PC-9 (cell line): ENCODE results near the gene PBX1. TPM values are rescaled to one million over a fixed set of nuclear protein-coding genes. Genes with fewer than 3 reads are reported as not detected.

Experiments used
- BruUV-seq: library from RNA; stranded (reverse); fragments of 400-500 nt; replicated peaks from 2 replicates; lab custom pipeline; 2021; lab: Mats Ljungman, UMichigan
- CTCF ChIA-PET: fragments of 300-600 bp; sonication (Branson Sonifier 250); formaldehyde crosslinking; loops from one replicate; lab custom pipeline; 2022; ENCODE audit warnings: antibody characterized with exemption; lab: Charles Lee
- POLR2A ChIA-PET: fragments of 300-600 bp; sonication (Branson Sonifier 250); formaldehyde crosslinking; loops from one replicate; lab custom pipeline; 2022; ENCODE audit warnings: antibody characterized with exemption; ENCODE audit not compliant: unreplicated experiment; lab: Charles Lee
- DNase-seq, 2 experiments: peaks; one replicate each; pipeline versions ENCODE4 v3.0.0 to v3.0.0-alpha.2; 2015 to 2022; ENCODE audit warnings: mixed read lengths in 1 of 2
- H2AFZ ChIP-seq: fragments of 200-600 bp; sonication (generic); 2 replicates; pipeline ENCODE4 v1.8.1; 2017; ENCODE audit warnings: antibody characterized with exemption
- H3F3A ChIP-seq: fragments of 200-600 bp; sonication (generic); 2 replicates; pipeline ENCODE4 v1.8.1; 2017; ENCODE audit warnings: antibody characterized with exemption, mild to moderate bottlenecking, low read depth; ENCODE audit not compliant: insufficient read depth
- H3K27ac ChIP-seq: fragments of 200-600 bp; sonication (generic); 2 replicates; pipeline ENCODE4 v1.6.1; 2016; ENCODE audit warnings: mixed run types
- H3K27me3 ChIP-seq: fragments of 200-600 bp; sonication (generic); 2 replicates; pipeline ENCODE4 v1.6.1; 2016; ENCODE audit warnings: low read depth, mixed run types; ENCODE audit not compliant: insufficient read depth
- H3K36me3 ChIP-seq: fragments of 200-600 bp; sonication (generic); 2 replicates; pipeline ENCODE4 v1.6.1; 2016; ENCODE audit warnings: low read depth, mixed run types
- H3K4me1 ChIP-seq: fragments of 200-600 bp; sonication (generic); replicated peaks from 2 replicates; pipeline ENCODE4 v1.6.1; 2016; ENCODE audit warnings: mixed run types; ENCODE audit not compliant: insufficient read depth
- H3K4me2 ChIP-seq: fragments of 200-600 bp; sonication (generic); 2 replicates; pipeline ENCODE4 v1.6.1; 2017; ENCODE audit warnings: mixed run types
- H3K4me3 ChIP-seq: fragments of 200-600 bp; sonication (generic); 2 replicates; pipeline ENCODE4 v1.6.1; 2016; ENCODE audit warnings: mixed run types
- H3K79me2 ChIP-seq: fragments of 200-600 bp; sonication (generic); 2 replicates; pipeline ENCODE4 v1.6.1; 2017; ENCODE audit warnings: low read depth, mixed run types
- H3K9me2 ChIP-seq: fragments of 200-600 bp; sonication (generic); 2 replicates; pipeline ENCODE4 v1.8.1; 2017; ENCODE audit warnings: mild to moderate bottlenecking; ENCODE audit not compliant: insufficient read depth
- H3K9me3 ChIP-seq: fragments of 200-600 bp; sonication (generic); 2 replicates; pipeline ENCODE4 v1.8.1; 2016; ENCODE audit warnings: low read depth; ENCODE audit not compliant: insufficient read depth
- H4K20me1 ChIP-seq: fragments of 200-600 bp; sonication (generic); 2 replicates; pipeline ENCODE4 v1.8.1; 2017; ENCODE audit not compliant: insufficient read depth
- EZH2 ChIP-seq: fragments of 200-600 bp; sonication (generic); IDR thresholded peaks from 2 replicates; pipeline ENCODE4 v1.8.0; 2017; ENCODE audit warnings: antibody characterized with exemption, low read depth
- intact Hi-C: fragments of 100-400 bp; cut with micrococcal nuclease; formaldehyde crosslinking; loops from one replicate; pipeline ENCODE4 v1.10.0; 2022; ENCODE audit not compliant: unreplicated experiment
- total RNA-seq: library from RNA; stranded (reverse); gene quantifications from 2 replicates; pipeline ENCODE4 v1.2.3, GENCODE V29; 2021
- TF ChIP-seq, protein P1 (sequence below): fragments of 200-600 bp; sonication (generic); conservative IDR thresholded peaks from 2 replicates; pipeline ENCODE4 v1.6.1; 2017; ENCODE audit warnings: mixed run types, antibody characterized with exemption, mild to moderate bottlenecking, moderate library complexity

The PBX1 gene
- total RNA-seq, 1 experiment from 2014 or later = 57.7 TPM

DNA sequence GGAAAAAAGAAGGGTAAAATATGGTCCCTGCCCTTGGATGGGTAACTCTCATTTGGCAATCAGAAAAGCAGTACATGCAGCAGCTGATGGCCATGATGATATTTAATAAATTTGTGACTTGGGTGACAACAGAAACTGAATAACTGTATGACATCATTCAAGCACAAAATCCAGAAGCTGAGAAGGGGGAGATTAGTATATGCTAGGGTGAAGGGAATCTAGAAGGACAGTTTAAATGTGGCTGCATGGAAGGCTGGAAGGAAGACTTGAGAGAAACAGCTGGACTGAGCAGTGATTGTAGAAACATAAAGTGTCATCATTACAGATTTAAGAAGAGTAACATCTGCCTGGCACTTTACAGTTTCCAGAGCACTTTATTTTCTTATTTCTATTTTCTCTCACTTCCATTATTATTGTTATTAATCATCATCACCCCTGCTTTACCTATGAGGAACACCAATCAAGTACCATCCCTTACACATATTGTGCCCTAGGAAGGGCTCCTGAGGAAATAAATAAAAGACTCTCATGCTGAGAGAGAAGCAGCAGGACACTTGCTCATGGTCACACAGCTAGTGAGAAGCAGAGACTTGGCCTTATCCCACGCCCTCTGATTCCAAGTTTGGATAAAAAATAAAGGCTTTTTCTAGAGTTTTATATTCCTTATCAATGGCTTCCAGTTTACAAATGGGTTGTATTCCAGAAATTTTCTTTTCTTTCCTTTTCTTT lies 207.2 kb downstream of the PBX1 start:
- no peaks in the 10 kb centered on the region for H4K20me1 ChIP-seq
- H3K27ac ChIP-seq = peak overlapping the region; percentile 96
- no peaks in the 10 kb centered on the region for H3K27me3 ChIP-seq
- H3K4me1 ChIP-seq = peaks cover 68% of the 10 kb centered on the region
- TF ChIP-seq, protein P1, sequence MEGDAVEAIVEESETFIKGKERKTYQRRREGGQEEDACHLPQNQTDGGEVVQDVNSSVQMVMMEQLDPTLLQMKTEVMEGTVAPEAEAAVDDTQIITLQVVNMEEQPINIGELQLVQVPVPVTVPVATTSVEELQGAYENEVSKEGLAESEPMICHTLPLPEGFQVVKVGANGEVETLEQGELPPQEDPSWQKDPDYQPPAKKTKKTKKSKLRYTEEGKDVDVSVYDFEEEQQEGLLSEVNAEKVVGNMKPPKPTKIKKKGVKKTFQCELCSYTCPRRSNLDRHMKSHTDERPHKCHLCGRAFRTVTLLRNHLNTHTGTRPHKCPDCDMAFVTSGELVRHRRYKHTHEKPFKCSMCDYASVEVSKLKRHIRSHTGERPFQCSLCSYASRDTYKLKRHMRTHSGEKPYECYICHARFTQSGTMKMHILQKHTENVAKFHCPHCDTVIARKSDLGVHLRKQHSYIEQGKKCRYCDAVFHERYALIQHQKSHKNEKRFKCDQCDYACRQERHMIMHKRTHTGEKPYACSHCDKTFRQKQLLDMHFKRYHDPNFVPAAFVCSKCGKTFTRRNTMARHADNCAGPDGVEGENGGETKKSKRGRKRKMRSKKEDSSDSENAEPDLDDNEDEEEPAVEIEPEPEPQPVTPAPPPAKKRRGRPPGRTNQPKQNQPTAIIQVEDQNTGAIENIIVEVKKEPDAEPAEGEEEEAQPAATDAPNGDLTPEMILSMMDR = no peak
- no peak for TF ChIP-seq EZH2
- H3K79me2 ChIP-seq = peaks cover 21% of the 10 kb centered on the region
- H3K9me2 ChIP-seq = no peaks in the 10 kb centered on the region
- H3K4me2 ChIP-seq = peak overlapping the region; percentile 14
- no TSS peak for BruUV-seq
- ChIA-PET CTCF (interaction anchor here (0.5 kb wide), 1 partner anchor 1825 kb away, joined by 3 read pairs; no protein-coding TSS in a partner anchor), POLR2A (no interaction called here)
- H3K9me3 ChIP-seq = no peaks in the 10 kb centered on the region
- H2AFZ ChIP-seq = no peak overlapping the region
- intact Hi-C loops = loop anchor here (1.0 kb wide), 1 partner anchor 18 kb away; no protein-coding TSS in a partner anchor
- peaks cover 34% of the 10 kb centered on the region for H3F3A ChIP-seq
- H3K4me3 ChIP-seq = no peak overlapping the region
- no peak for DNase-seq
- 0 out of 2 replicates have a peak, but pooled peaks cover 7% of the 10 kb centered on the region for H3K36me3 ChIP-seq

DNA sequence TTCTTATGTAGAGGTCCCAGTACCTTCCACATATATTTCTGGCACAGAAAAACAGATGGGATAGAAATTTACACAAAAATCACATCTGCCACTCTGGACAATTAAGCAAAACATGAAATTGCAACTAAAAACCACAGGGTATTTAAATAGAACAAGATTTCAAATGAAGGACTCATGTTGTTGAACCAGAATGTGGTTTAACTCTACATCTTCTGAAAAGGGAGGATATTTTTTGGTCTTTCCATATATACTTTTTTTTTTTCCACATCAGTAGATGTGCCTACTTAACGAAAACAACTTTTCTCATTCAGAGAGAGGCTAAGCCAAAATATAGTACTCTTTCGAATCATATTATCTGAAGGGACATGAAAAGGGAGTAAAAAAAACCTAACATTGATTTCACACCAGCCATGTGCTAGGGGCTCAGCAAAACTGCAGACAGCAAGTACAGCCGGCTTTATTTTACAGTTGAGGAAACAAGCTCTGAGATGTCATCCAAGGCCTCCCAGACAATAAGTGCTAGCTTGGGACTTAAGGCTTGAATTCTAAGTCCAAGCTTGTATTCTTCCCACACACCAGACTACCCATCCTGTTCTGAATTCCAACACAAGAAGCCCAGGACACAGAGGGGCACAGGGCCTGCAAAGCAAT lies 208.9 kb downstream of the PBX1 start:
- CTCF ChIA-PET = no interaction called here
- 0 out of 2 replicates have a peak, but pooled peaks cover 7% of the 10 kb centered on the region for H3K36me3 ChIP-seq
- H3K27me3 ChIP-seq = no peaks in the 10 kb centered on the region
- H3K9me2 ChIP-seq = no peaks in the 10 kb centered on the region
- no TSS peak for BruUV-seq
- no peaks in the 10 kb centered on the region for H3K9me3 ChIP-seq
- intact Hi-C loops = loop anchor here (1.0 kb wide), 1 partner anchor 85 kb away; no protein-coding TSS in a partner anchor
- H3K27ac ChIP-seq = peak overlapping the region; percentile 96
- TF ChIP-seq EZH2 = no peak
- TF ChIP-seq, protein P1 = no peak
- no peak for DNase-seq
- peaks cover 85% of the 10 kb centered on the region for H3K4me1 ChIP-seq
- POLR2A ChIA-PET = no interaction called here
- peaks cover 21% of the 10 kb centered on the region for H3K79me2 ChIP-seq
- H3K4me3 ChIP-seq = no peak overlapping the region; the same call in 1 of the 2 replicates
- peaks cover 51% of the 10 kb centered on the region for H3F3A ChIP-seq
- H2AFZ ChIP-seq = no peak overlapping the region; the same call in 1 of the 2 replicates
- H3K4me2 ChIP-seq = peak overlapping the region; percentile 72
- H4K20me1 ChIP-seq = no peaks in the 10 kb centered on the region

DNA sequence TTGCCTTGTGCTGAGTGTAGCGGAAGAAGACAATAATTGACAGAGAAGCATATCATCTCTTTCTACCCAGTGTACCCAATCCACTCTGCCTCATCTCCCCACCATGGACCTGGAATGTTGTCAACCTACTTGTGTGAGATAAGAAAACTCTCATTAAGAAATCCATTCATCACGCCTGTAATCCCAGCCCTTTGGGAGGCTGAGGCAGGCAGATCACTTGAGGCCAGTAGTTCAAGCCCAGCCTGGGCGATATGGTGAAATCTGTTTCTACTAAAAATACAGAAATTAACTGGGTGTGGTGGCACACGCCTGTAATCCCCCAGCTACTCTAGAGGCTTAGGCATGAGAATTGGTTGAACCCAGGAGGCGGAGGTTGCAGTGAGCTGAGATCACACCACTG lies 209.6 kb downstream of the PBX1 start:
- peaks cover 58% of the 10 kb centered on the region for H3F3A ChIP-seq
- no peak for TF ChIP-seq EZH2
- TF ChIP-seq, protein P1 = no peak
- H3K79me2 ChIP-seq = peaks cover 25% of the 10 kb centered on the region
- no TSS peak for BruUV-seq
- H3K9me3 ChIP-seq = no peaks in the 10 kb centered on the region
- H3K36me3 ChIP-seq = 0 out of 2 replicates have a peak, but pooled peaks cover 7% of the 10 kb centered on the region
- no peaks in the 10 kb centered on the region for H3K9me2 ChIP-seq
- no peaks in the 10 kb centered on the region for H4K20me1 ChIP-seq
- DNase-seq = no peak
- peak overlapping the region; percentile 96 for H3K27ac ChIP-seq
- H2AFZ ChIP-seq = no peak overlapping the region
- ChIA-PET POLR2A (no interaction called here), CTCF (no interaction called here)
- no peaks in the 10 kb centered on the region for H3K27me3 ChIP-seq
- peak overlapping the region; percentile 72; the same call in 1 of the 2 replicates for H3K4me2 ChIP-seq
- no peak overlapping the region for H3K4me3 ChIP-seq
- intact Hi-C loops = no loop called here
- H3K4me1 ChIP-seq = peaks cover 93% of the 10 kb centered on the region
